IPS-NIHi7 (cell line): ENCODE results near the gene PDZRN4.
"Not testable (repeated sequence)": the region's sequence is repeated elsewhere in the genome, so short reads cannot be mapped to it uniquely, and the experiment has no call there.

Source experiments
- DNase-seq: peaks from one replicate; pipeline ENCODE4 v3.0.0; 2012; ENCODE audit warnings: mixed read lengths; ENCODE audit errors: extremely low spot score

Gene PDZRN4

GRCh38 chr12:41280341-41281095 lies 92.4 kb downstream of the PDZRN4 start:
- not testable (repeated sequence) for DNase-seq

GRCh38 chr12:41285470-41285869 lies 97.3 kb downstream of the PDZRN4 start:
- DNase-seq = not testable (repeated sequence)

DNA sequence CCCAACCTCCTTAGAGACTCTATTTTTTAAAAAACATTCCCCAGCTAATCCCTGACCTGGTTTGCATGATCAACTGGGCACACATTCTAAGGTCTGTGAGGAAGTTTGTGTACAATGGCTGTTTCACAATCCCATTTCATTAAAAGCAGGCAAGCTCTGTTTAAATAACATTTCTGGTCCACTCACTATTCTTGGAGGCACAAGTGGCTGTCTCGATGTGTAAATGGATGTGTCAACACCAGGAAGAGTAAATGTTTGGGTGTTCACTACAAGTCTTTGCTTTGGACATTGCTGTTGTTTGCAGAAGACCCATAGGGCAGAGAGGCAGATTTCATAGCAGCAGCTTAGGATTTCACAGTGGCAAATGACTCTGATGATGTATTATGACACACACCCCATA lies 98.3 kb downstream of the PDZRN4 start:
- DNase-seq = no peak

DNA sequence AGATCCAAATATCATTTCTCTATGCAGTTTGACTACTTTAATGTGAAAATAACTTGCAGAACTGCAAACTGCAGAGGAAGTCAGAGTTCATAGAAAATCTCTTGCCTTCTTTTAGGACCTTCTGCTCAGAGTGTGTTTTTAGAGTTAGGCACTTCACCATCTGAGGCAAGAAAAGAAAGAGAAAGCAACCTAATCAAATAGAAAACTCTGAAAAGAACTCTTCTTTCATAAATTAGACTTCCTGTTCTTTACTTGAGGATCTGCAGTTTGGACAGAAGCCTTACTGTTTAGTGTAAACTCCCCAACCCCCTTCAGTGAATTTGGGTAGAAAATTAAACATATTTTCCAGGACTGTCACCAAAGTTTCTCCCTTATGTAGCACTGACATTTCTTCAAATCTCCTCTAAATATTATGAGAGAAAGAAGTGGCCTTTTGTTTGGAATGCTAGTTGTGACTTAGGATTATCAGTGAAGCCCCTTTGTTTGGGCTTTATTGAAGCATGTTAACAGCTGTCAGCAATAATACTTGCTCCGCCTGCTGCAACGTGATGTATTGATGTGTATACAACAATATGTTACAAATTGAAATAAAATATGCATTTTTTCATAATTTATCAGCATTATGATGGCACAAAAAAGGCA lies 99.5 kb downstream of the PDZRN4 start:
- no peak for DNase-seq

- no peak for DNase-seq
These were observed 100.2 kb downstream of the PDZRN4 start for GRCh38 chr12:41288142-41288811.

GRCh38 chr12:41289501-41289900 lies 101.4 kb downstream of the PDZRN4 start:
- DNase-seq = no peak

- DNase-seq = no peak
These were observed 104.9 kb downstream of the PDZRN4 start for GRCh38 chr12:41293011-41293410.

- DNase-seq = no peak
These were observed 105.3 kb downstream of the PDZRN4 start for GRCh38 chr12:41293461-41293860.

- no peak for DNase-seq
These were observed 114.9 kb downstream of the PDZRN4 start for GRCh38 chr12:41302979-41303403.

GRCh38 chr12:41304526-41304925 lies 116.4 kb downstream of the PDZRN4 start:
- no peak for DNase-seq

DNA sequence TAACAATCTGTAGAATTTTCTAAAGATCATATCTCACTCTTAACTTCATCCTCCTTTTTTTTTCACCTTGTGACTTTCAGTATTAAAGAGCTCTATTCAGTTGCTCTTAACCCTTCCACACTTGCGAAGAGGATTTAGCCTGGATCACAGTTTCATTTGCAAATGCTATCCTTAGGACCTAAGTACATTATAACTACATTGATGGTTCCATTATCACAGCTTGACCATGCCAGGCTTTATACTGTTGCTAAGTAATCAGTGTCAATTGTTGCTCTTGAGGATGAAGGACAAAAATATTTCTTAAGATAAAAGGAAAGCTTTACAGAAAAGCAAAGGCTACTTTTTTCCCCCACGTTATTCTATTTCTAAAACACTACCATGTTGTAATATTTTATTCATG lies 122.2 kb downstream of the PDZRN4 start:
- DNase-seq = no peak

- no peak for DNase-seq
These were observed 123.8 kb downstream of the PDZRN4 start for GRCh38 chr12:41311883-41312282.

DNA sequence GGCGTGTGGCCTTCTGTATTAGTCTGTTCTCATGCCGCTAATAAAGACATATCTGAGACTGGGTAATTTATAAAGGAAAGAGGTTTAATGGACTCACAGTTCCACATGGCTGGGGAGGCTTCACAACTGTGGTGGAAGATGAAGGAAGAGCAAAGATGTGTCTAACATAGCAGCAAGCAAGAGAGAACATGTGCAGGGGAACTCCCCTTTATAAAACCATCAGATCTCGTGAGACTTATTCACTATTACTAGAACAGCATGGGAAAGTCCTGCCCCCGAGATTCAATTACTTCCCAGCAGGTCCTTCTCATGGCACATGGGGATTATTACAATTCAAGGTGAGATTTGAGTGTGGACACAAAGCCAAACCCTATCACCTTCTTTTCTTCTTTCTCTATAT lies 124.3 kb downstream of the PDZRN4 start:
- not testable (repeated sequence) for DNase-seq

DNA sequence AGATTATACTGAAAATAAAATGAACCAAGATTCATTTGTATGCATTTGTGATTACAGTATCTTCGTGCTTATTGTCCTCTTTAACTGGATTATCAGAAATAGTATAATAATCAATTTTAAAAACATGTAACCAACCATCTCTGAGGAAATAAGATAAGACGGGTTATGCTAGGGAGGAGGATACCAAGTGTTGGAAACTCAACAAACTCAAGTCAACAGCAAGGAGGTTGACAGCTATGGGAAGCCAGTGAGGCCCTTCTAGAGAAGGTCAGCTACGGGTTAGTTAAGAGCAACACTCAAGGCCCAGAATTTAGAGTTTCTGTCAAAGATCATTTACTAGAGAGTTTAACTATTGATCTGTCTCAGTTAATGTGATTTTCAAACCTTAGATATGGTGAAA lies 137.2 kb downstream of the PDZRN4 start:
- DNase-seq = no peak

GRCh38 chr12:41327096-41327895 lies 139.2 kb downstream of the PDZRN4 start:
- DNase-seq = peak; percentile 11

DNA sequence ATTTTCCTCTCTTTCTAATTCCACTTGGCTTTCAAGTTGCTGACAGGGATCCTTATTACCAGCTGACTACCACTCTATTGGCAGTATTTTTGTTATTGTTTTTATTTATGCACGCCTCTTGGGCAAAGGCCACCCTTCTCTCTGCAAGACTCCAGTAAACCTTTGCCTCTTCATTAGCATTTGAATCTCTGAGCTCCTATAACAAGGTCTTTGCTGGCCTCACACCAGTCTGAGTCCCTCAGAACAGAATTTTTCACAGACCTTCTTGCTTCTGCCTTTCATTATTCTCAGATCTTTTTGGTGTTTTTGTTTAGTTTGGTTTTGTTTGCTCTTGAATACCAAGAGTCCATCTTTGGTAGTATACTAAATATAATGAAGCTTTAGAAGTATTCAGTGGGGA lies 145.9 kb downstream of the PDZRN4 start:
- peak; percentile 12 for DNase-seq

- peak; percentile 16 for DNase-seq
These were observed 146.3 kb downstream of the PDZRN4 start for GRCh38 chr12:41334390-41334789.

DNA sequence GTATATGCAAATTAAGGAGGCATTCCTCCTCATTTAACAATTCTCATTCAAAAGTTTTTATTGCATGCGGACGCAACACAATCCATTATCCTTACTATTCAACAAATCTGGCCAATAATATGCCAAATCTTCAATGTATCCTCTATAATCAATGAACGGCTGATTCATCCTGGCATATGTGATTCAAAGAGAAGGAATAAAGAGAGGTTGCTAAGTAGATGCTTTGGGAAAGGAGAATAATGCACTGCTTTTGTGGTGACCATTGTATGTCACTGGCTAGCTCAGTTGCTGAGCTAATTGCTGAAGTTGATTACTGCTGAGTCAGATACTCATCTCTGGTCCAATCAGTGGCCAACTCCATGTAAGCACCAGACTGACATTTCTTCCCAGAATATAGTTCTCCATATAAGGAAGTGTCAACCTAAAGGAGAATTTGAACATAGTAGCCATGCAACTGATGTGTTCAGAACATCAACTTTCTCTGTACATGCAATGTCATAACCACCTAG lies 148.0 kb downstream of the PDZRN4 start:
- DNase-seq = no peak

DNA sequence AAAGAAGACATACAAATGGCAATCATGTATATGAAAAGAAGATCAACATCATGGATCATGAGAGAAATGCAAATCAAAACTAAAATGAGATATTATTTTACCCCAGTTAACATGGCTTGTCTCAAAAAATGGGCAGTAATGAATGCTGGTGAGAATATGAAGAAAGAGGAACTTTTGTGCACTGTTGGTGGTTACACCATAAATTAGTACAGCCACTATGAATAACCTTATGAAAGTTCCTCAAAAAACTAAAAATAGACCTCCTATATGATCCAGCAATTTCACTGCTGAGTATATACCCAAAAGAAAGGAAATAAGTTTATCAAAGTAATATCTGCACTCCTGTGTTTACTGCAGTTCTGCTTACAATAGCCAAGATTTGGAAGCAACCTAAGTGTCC lies 151.7 kb downstream of the PDZRN4 start:
- DNase-seq = no peak

DNA sequence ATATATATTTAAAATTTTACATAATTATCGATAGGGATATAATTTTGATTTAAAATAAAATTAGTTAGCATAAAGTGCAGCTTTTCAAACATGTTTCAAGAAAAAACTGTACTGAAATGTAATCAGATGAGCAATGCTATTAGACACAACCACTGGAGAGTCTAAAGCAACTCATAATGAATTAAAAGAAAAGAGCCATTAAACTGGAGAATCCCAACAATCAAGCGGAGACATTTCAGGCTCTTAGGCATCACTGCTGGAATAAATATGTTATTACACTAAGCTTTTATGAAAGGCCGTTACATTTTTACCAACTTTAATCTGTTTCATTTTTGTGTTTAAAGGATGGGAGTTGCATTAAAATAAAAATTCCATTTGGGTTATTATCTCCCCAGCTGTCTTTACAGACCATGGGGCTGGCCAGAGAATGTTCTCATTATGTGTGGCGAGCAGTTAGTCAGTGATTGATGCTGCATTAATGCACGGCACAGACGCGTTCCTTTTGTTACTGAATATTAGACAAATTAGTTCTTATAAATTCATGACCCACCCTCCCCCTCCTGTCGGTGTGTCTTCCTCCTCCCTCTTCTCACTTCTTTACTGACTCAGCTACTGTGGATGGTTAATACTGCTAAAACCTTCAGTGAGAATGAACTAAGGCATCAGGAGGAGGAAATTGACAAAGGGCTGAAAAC lies 156.8 kb downstream of the PDZRN4 start:
- no peak for DNase-seq

- no peak for DNase-seq
These were observed 160.1 kb downstream of the PDZRN4 start for GRCh38 chr12:41348198-41348597.
